ENCODE results near the gene SETDB2. TPM values are rescaled to one million over a fixed set of nuclear protein-coding genes. Genes with fewer than 3 reads are reported as not detected.

The SETDB2 gene
- total RNA-seq, 2 experiments from 2014 or later: 11.3 to 11.5 TPM

- no peak for TF ChIP-seq CTCF (IDR thresholded peaks at IDR 0.05)
- CTCF ChIA-PET: interaction anchor here (0.7 kb wide), 1 partner anchor 33 kb away, joined by 3 read pairs; no protein-coding TSS in a partner anchor
- no peaks in the 10 kb centered on the region for H3K4me1 Mint-ChIP-seq (ENCODE audit: low read depth)
- DNase-seq (no peak), ATAC-seq (no peak)
- H3K4me3 Mint-ChIP-seq: no peak overlapping the region
- H3K27ac Mint-ChIP-seq: no peak overlapping the region
- no peaks in the 10 kb centered on the region for H3K27me3 Mint-ChIP-seq
- H3K9me3 Mint-ChIP-seq: no peaks in the 10 kb centered on the region
- H3K36me3 Mint-ChIP-seq (ENCODE audit: low read depth): no peaks in the 10 kb centered on the region
- POLR2A ChIA-PET: no interaction called here
- intact Hi-C loops (cut with micrococcal nuclease): loop anchor here (10.0 kb wide), 1 partner anchor 177 kb away; no protein-coding TSS in a partner anchor
Observed at GRCh38 chr13:49428041-49428763, 15.9 kb upstream of the SETDB2 start.

- ChIA-PET CTCF (no interaction called here), POLR2A (no interaction called here)
- H3K4me3 Mint-ChIP-seq: no peak overlapping the region
- no peak for ATAC-seq
- H3K4me1 Mint-ChIP-seq (ENCODE audit: low read depth): no peaks in the 10 kb centered on the region
- H3K9me3 Mint-ChIP-seq: no peaks in the 10 kb centered on the region
- no peak for TF ChIP-seq CTCF (IDR thresholded peaks at IDR 0.05)
- no peak overlapping the region for H3K27ac Mint-ChIP-seq
- no peaks in the 10 kb centered on the region for H3K27me3 Mint-ChIP-seq
- intact Hi-C loops (cut with micrococcal nuclease): loop anchor here (10.0 kb wide), 1 partner anchor 176 kb away; no protein-coding TSS in a partner anchor
- no peak for DNase-seq
- no peaks in the 10 kb centered on the region for H3K36me3 Mint-ChIP-seq (ENCODE audit: low read depth)
Observed at GRCh38 chr13:49429121-49429520, 15.0 kb upstream of the SETDB2 start.

GRCh38 chr13:49435992-49436391, 8.1 kb upstream of the SETDB2 start:
- Mint-ChIP-seq H3K4me1 (ENCODE audit: low read depth) (no peaks in the 10 kb centered on the region), H3K27me3 (no peaks in the 10 kb centered on the region), H3K36me3 (ENCODE audit: low read depth) (no peaks in the 10 kb centered on the region), H3K9me3 (no peaks in the 10 kb centered on the region), H3K27ac (no peak overlapping the region), H3K4me3 (no peak overlapping the region)
- no peak for ATAC-seq
- ChIA-PET CTCF (interaction anchor here (1.0 kb wide), 1 partner anchor 23 kb away, joined by 3 read pairs; no protein-coding TSS in a partner anchor), POLR2A (no interaction called here)
- intact Hi-C loops (cut with micrococcal nuclease): no loop called here
- DNase-seq: no peak
- TF ChIP-seq CTCF (IDR thresholded peaks at IDR 0.05): no peak

- DNase-seq: no peak
- Mint-ChIP-seq H3K9me3 (no peaks in the 10 kb centered on the region), H3K27ac (no peak overlapping the region), H3K36me3 (ENCODE audit: low read depth) (no peaks in the 10 kb centered on the region), H3K27me3 (no peaks in the 10 kb centered on the region), H3K4me3 (no peak overlapping the region), H3K4me1 (ENCODE audit: low read depth) (peaks cover 5% of the 10 kb centered on the region)
- no peak for ATAC-seq
- intact Hi-C loops (cut with micrococcal nuclease): no loop called here
- ChIA-PET POLR2A (interaction anchor here (0.6 kb wide), 2 partner anchors 17 to 192 kb away, joined by 3 read pairs; no protein-coding TSS in a partner anchor), CTCF (interaction anchor here (1.5 kb wide), 1 partner anchor 17 kb away, joined by 3 read pairs; no protein-coding TSS in a partner anchor)
- no peak for TF ChIP-seq CTCF (IDR thresholded peaks at IDR 0.05)
Observed at GRCh38 chr13:49436890-49437289, 7.2 kb upstream of the SETDB2 start.

- peaks cover 10% of the 10 kb centered on the region for H3K4me1 Mint-ChIP-seq (ENCODE audit: low read depth)
- CTCF ChIA-PET: interaction anchor here (1.5 kb wide), 1 partner anchor 16 kb away, joined by 3 read pairs; no protein-coding TSS in a partner anchor
- no peak for TF ChIP-seq CTCF (IDR thresholded peaks at IDR 0.05)
- intact Hi-C loops (cut with micrococcal nuclease): no loop called here
- DNase-seq: no peak
- H3K36me3 Mint-ChIP-seq (ENCODE audit: low read depth): peaks cover 2% of the 10 kb centered on the region
- ATAC-seq: no peak
- no peak overlapping the region for H3K27ac Mint-ChIP-seq
- H3K9me3 Mint-ChIP-seq: no peaks in the 10 kb centered on the region
- H3K27me3 Mint-ChIP-seq: no peaks in the 10 kb centered on the region
- no peak overlapping the region for H3K4me3 Mint-ChIP-seq
- POLR2A ChIA-PET: no interaction called here
Observed at GRCh38 chr13:49437705-49438104, 6.4 kb upstream of the SETDB2 start.
